B cell (primary cell): Measurements from ENCODE around the gene TSPAN1. TPM values are rescaled to one million over a fixed set of nuclear protein-coding genes. Genes with fewer than 3 reads are reported as not detected.
"Not testable (repeated sequence)": the region's sequence is repeated elsewhere in the genome, so short reads cannot be mapped to it uniquely, and the experiment has no call there.

ENCODE experiments used
- ATAC-seq: fragments of 200-7000 bp; cut with Tn5 transposase; one replicate; pipeline ENCODE4 v1.10.0; 2021; ENCODE audit warnings: low read depth, mild to moderate bottlenecking, moderate number of reproducible peaks, moderate library complexity
- CTCF ChIA-PET: fragments of 350-600 bp; sonication (Branson Sonifier 250); formaldehyde crosslinking; loops from one replicate; lab custom pipeline; 2021; ENCODE audit warnings: antibody characterized with exemption, inconsistent platforms; lab: Charles Lee
- POLR2A ChIA-PET: fragments of 350-600 bp; sonication (Branson Sonifier 250); formaldehyde crosslinking; loops from one replicate; lab custom pipeline; 2021; ENCODE audit warnings: antibody characterized with exemption; lab: Charles Lee
- DNase-seq: peaks from one replicate; pipeline ENCODE4 v3.0.0; 2013
- H2AFZ ChIP-seq: 2 replicates; pipeline ENCODE4 v1.6.1; 2012; ENCODE audit warnings: mild to moderate bottlenecking, low read depth, low read length; ENCODE audit not compliant: insufficient read depth, poor library complexity, severe bottlenecking
- H3K27ac ChIP-seq, 2 donors: 1 replicate in 1 of 2; 2 replicates in 1 of 2; pipeline ENCODE4 v1.5.1; 2012 to 2013; ENCODE audit warnings: low read length in 2 of 2, mild to moderate bottlenecking in 2 of 2, moderate library complexity in 1 of 2
- H3K27me3 ChIP-seq, 4 experiments: fragments of 200-600 bp in 1 of 4; sonication (generic) in 1 of 4; replicated peaks in 1 of 4; 1 replicate in 2 of 4; 2 replicates in 2 of 4; pipeline versions ENCODE4 v1.6.1 to v1.7.0; 2013 to 2016; ENCODE audit warnings: low read length in 3 of 4, mild to moderate bottlenecking in 2 of 4, mixed read lengths in 1 of 4, moderate library complexity in 1 of 4; ENCODE audit not compliant: insufficient read depth in 4 of 4, control insufficient read depth in 3 of 4; ENCODE audit errors: control extremely low read depth in 1 of 4
- H3K36me3 ChIP-seq, 2 experiments: replicated peaks in 1 of 2; 1 replicate in 1 of 2; 2 replicates in 1 of 2; pipeline versions ENCODE4 v1.6.1 to v1.7.1; 2013; ENCODE audit warnings: low read length in 1 of 2; ENCODE audit not compliant: insufficient read depth in 2 of 2, control insufficient read depth in 1 of 2; ENCODE audit errors: control extremely low read depth in 1 of 2, extremely low read depth in 1 of 2
- H3K4me1 ChIP-seq, 2 donors: fragments of 200-600 bp in 1 of 2; sonication (generic) in 1 of 2; 1 replicate in 1 of 2; 2 replicates in 1 of 2; pipeline versions ENCODE4 v1.5.1 to v1.6.1; 2013 to 2017; ENCODE audit warnings: low read length in 2 of 2; ENCODE audit not compliant: control insufficient read depth in 2 of 2, insufficient read depth in 2 of 2
- H3K4me2 ChIP-seq: replicated peaks from 2 replicates; pipeline ENCODE3; 2012; ENCODE audit warnings: mild to moderate bottlenecking, low read depth, low read length; ENCODE audit not compliant: poor library complexity, severe bottlenecking
- H3K4me3 ChIP-seq, 5 experiments: fragments of 200-600 bp in 1 of 5; sonication (generic) in 1 of 5; 1 replicate in 3 of 5; 2 replicates in 2 of 5; pipeline versions ENCODE4 v1.5.1 to v1.7.0; 2011 to 2016; ENCODE audit warnings: low read length in 4 of 5, mild to moderate bottlenecking in 4 of 5, low read depth in 2 of 5, control low read depth in 1 of 5, moderate library complexity in 1 of 5; ENCODE audit not compliant: insufficient read depth in 1 of 5; ENCODE audit errors: control extremely low read depth in 1 of 5, extremely low read depth in 1 of 5
- H3K79me2 ChIP-seq: fragments of 200-600 bp; sonication (generic); one replicate; pipeline ENCODE4 v1.6.0; 2016; ENCODE audit warnings: low read length; ENCODE audit not compliant: control insufficient read depth, insufficient read depth
- H3K9ac ChIP-seq: fragments of 200-600 bp; sonication (generic); 2 replicates; pipeline ENCODE4 v1.6.1; 2017; ENCODE audit warnings: mild to moderate bottlenecking, low read length, moderate library complexity
- H3K9me3 ChIP-seq, 3 donors: one replicate each; pipeline versions ENCODE4 v1.6.1 to v1.7.1; 2013; ENCODE audit warnings: low read length in 2 of 3; ENCODE audit not compliant: control insufficient read depth in 2 of 3, insufficient read depth in 1 of 3; ENCODE audit errors: control extremely low read depth in 1 of 3
- H4K20me1 ChIP-seq: 2 replicates; pipeline ENCODE4 v1.6.0; 2012; ENCODE audit warnings: mild to moderate bottlenecking, low read length; ENCODE audit not compliant: insufficient read depth, control insufficient read depth, poor library complexity, severe bottlenecking
- H3K27ac Mint-ChIP-seq: one replicate; pipeline ENCODE4 v1.8.0; 2021; ENCODE audit warnings: mixed read lengths
- H3K27me3 Mint-ChIP-seq: one replicate; pipeline ENCODE4 v1.8.0; 2021; ENCODE audit warnings: mixed read lengths
- H3K4me1 Mint-ChIP-seq: one replicate; pipeline ENCODE4 v1.8.0; 2021; ENCODE audit warnings: mixed read lengths
- H3K4me3 Mint-ChIP-seq: one replicate; pipeline ENCODE4 v1.8.0; 2021; ENCODE audit warnings: mixed read lengths
- H3K9me3 Mint-ChIP-seq: one replicate; pipeline ENCODE4 v1.8.0; 2022; ENCODE audit warnings: mixed read lengths; ENCODE audit not compliant: insufficient read depth
- CTCF ChIP-seq: fragments of 200-600 bp; IDR thresholded peaks from one replicate; pipeline ENCODE4 v1.8.0; 2022; ENCODE audit warnings: antibody characterized with exemption, mild to moderate bottlenecking
- EZH2 ChIP-seq: IDR thresholded peaks from 2 replicates; pipeline ENCODE4 v1.6.1; 2012; ENCODE audit warnings: borderline replicate concordance, low read depth, mild to moderate bottlenecking, moderate library complexity, low read length; ENCODE audit not compliant: insufficient read depth, poor library complexity, severe bottlenecking
- WGBS: methylation state at CpG from one replicate; pipeline ENCODE4 v1.1.5; 2013; ENCODE audit warnings: missing lambda C conversion rate; ENCODE audit not compliant: insufficient coverage; 5-methylcytosine and 5-hydroxymethylcytosine counted together
- intact Hi-C: fragments of 100-400 bp; cut with micrococcal nuclease; formaldehyde crosslinking; loops from one replicate; pipeline ENCODE4 v1.10.0; 2022
- polyA plus RNA-seq: library from polyadenylated mRNA; depleted of rRNA; stranded (reverse); fragments of >200 nt; gene quantifications from 2 replicates; pipeline ENCODE4 v1.2.3, GENCODE V29; 2012
- total RNA-seq, 2 donors: library from RNA; stranded (reverse); fragments of 120-200 nt in 1 of 2; gene quantifications; 1 replicate in 1 of 2; 2 replicates in 1 of 2; pipeline versions ENCODE4 v1.2.3 to v1.2.4, GENCODE V29; 2013 to 2022

TSPAN1 gene
- total and polyA plus RNA-seq, 2 donors (not counting 1 experiment from before 2014, with no cell fraction given) = not detected

GRCh38 chr1:46220808-46221207 lies 45.9 kb downstream of the TSPAN1 start:
- H4K20me1 ChIP-seq = no peaks in the 10 kb centered on the region
- DNase-seq (no peak), ATAC-seq (no peak)
- no peak overlapping the region for H3K27ac ChIP-seq
- no peaks in the 10 kb centered on the region for H3K9me3 ChIP-seq
- no peak for TF ChIP-seq CTCF
- no peak for TF ChIP-seq EZH2
- ChIA-PET CTCF (interaction anchor here (1.9 kb wide), 1 partner anchor 183 kb away, joined by 10 read pairs; no protein-coding TSS in a partner anchor), POLR2A (no interaction called here)
- Mint-ChIP-seq H3K9me3 (no peaks in the 10 kb centered on the region), H3K4me3 (no peak overlapping the region), H3K27ac (no peak overlapping the region), H3K4me1 (peaks cover 1% of the 10 kb centered on the region), H3K27me3 (peaks cover 4% of the 10 kb centered on the region)
- intact Hi-C loops = no loop called here
- H3K36me3 ChIP-seq = no peaks in the 10 kb centered on the region
- H3K79me2 ChIP-seq = no peaks in the 10 kb centered on the region
- H3K27me3 ChIP-seq = no peaks in the 10 kb centered on the region
- 100% methylated on average over 1 of the region's 3 CpGs for WGBS
- no peak overlapping the region for H3K4me2 ChIP-seq
- H3K4me3 ChIP-seq = no peak overlapping the region
- H2AFZ ChIP-seq = no peak overlapping the region
- no peak overlapping the region for H3K9ac ChIP-seq
- peaks cover 0 to 3% of the 10 kb centered on the region in 2 donors for H3K4me1 ChIP-seq

GRCh38 chr1:46221749-46222148 lies 46.9 kb downstream of the TSPAN1 start:
- no peaks in the 10 kb centered on the region for H3K27me3 ChIP-seq
- Mint-ChIP-seq H3K4me1 (peaks cover 1% of the 10 kb centered on the region), H3K27me3 (peaks cover 3% of the 10 kb centered on the region), H3K4me3 (no peak overlapping the region), H3K27ac (no peak overlapping the region), H3K9me3 (no peaks in the 10 kb centered on the region)
- H3K36me3 ChIP-seq = no peaks in the 10 kb centered on the region
- no peaks in the 10 kb centered on the region for H4K20me1 ChIP-seq
- TF ChIP-seq EZH2 (no peak), CTCF (no peak)
- H3K27ac ChIP-seq = no peak overlapping the region
- intact Hi-C loops = no loop called here
- no peak for DNase-seq
- ChIA-PET POLR2A (no interaction called here), CTCF (interaction anchor here (0.9 to 1.9 kb wide), 2 partner anchors 184 to 536 kb away, joined by 4 to 10 read pairs; no protein-coding TSS in a partner anchor)
- H2AFZ ChIP-seq = no peak overlapping the region
- no peaks in the 10 kb centered on the region for H3K79me2 ChIP-seq
- no peaks in the 10 kb centered on the region for H3K9me3 ChIP-seq
- no CpG with 5 or more reads among the region's 4 CpGs for WGBS
- no peak overlapping the region for H3K4me3 ChIP-seq
- no peak overlapping the region for H3K9ac ChIP-seq
- H3K4me2 ChIP-seq = no peak overlapping the region
- peaks cover 0 to 3% of the 10 kb centered on the region in 2 donors for H3K4me1 ChIP-seq
- no peak for ATAC-seq

GRCh38 chr1:46223055-46223454 lies 48.2 kb downstream of the TSPAN1 start:
- H3K4me1 ChIP-seq, H3K27ac Mint-ChIP-seq, H3K4me3 ChIP-seq, H3K27me3 ChIP-seq, H3K9ac ChIP-seq, H3K4me1 Mint-ChIP-seq, H3K79me2 ChIP-seq, H3K27me3 Mint-ChIP-seq, H3K4me3 Mint-ChIP-seq, H4K20me1 ChIP-seq, H3K36me3 ChIP-seq, H3K27ac ChIP-seq, H3K9me3 ChIP-seq, POLR2A ChIA-PET, ATAC-seq, H3K9me3 Mint-ChIP-seq, H3K4me2 ChIP-seq: not testable (repeated sequence)
- 87% methylated on average over 8 of the region's 11 CpGs for WGBS
- H2AFZ ChIP-seq = peak overlapping the region; percentile 66
- peak; percentile 18 for DNase-seq
- intact Hi-C loops = loop anchor here (1.0 kb wide), 3 partner anchors 44 to 186 kb away; no protein-coding TSS in a partner anchor
- CTCF ChIA-PET = interaction anchor here (0.6 to 3.5 kb wide), 26 partner anchors 7 to 1138 kb away, joined by 3 to 52 read pairs (median 6); partner anchors contain the start of genes PIK3R3 and POMGNT1
